ENCODE results near the gene VPS72. TPM values are rescaled to one million over a fixed set of nuclear protein-coding genes. Genes with fewer than 3 reads are reported as not detected.

VPS72 gene
- total RNA-seq, 1 donor from 2014 or later = 134 TPM

GRCh38 chr1:151175863-151176262, 14.1 kb downstream of the VPS72 start, which contains the start of gene TMOD4:
Gene TMOD4 (minus strand): TSS chr1:151175981. CDS start chr1:151174875, 1,106 bp downstream.
- H3K4me1 Mint-ChIP-seq = no peaks in the 10 kb centered on the region
- H3K4me3 Mint-ChIP-seq = peak within 1 kb of the TSS; percentile 13
- TF ChIP-seq CTCF (conservative IDR thresholded peaks at IDR 0.05) = peak; percentile 58
- no peaks in the 10 kb centered on the region for H3K27me3 Mint-ChIP-seq (ENCODE audit: low read depth)
- H3K27ac Mint-ChIP-seq (ENCODE audit: unreplicated experiment) = no peak within 1 kb of the TSS
- H3K36me3 Mint-ChIP-seq (ENCODE audit: low read depth) = peaks cover 16% of the 10 kb centered on the region
- no peaks in the 10 kb centered on the region for H3K9me3 Mint-ChIP-seq
- no peak for DNase-seq (ENCODE audit: low read depth, low spot score)

- TF ChIP-seq CTCF (conservative IDR thresholded peaks at IDR 0.05) = no peak
- H3K9me3 Mint-ChIP-seq = no peaks in the 10 kb centered on the region
- peaks cover 12% of the 10 kb centered on the region for H3K36me3 Mint-ChIP-seq (ENCODE audit: low read depth)
- DNase-seq (ENCODE audit: low read depth, low spot score) = no peak
- peak overlapping the region; percentile 13 for H3K4me3 Mint-ChIP-seq
- H3K4me1 Mint-ChIP-seq = no peaks in the 10 kb centered on the region
- no peaks in the 10 kb centered on the region for H3K27me3 Mint-ChIP-seq (ENCODE audit: low read depth)
- no peak overlapping the region for H3K27ac Mint-ChIP-seq (ENCODE audit: unreplicated experiment)
Observed at GRCh38 chr1:151175041-151175741, 14.8 kb downstream of the VPS72 start.

- Mint-ChIP-seq H3K9me3 (no peaks in the 10 kb centered on the region), H3K27ac (ENCODE audit: unreplicated experiment) (no peak overlapping the region), H3K4me1 (peaks cover 9% of the 10 kb centered on the region), H3K27me3 (ENCODE audit: low read depth) (no peaks in the 10 kb centered on the region), H3K4me3 (peak overlapping the region; percentile 13), H3K36me3 (ENCODE audit: low read depth) (peaks cover 7% of the 10 kb centered on the region)
- no peak for DNase-seq (ENCODE audit: low read depth, low spot score)
- TF ChIP-seq CTCF (conservative IDR thresholded peaks at IDR 0.05) = no peak
Observed at GRCh38 chr1:151171190-151171589, 18.8 kb downstream of the VPS72 start.

- Mint-ChIP-seq H3K27ac (ENCODE audit: unreplicated experiment) (no peak overlapping the region), H3K9me3 (no peaks in the 10 kb centered on the region), H3K4me3 (peak overlapping the region; percentile 93), H3K27me3 (ENCODE audit: low read depth) (peaks cover 3% of the 10 kb centered on the region), H3K36me3 (ENCODE audit: low read depth) (peaks cover 6% of the 10 kb centered on the region), H3K4me1 (peaks cover 28% of the 10 kb centered on the region)
- no peak for TF ChIP-seq CTCF (conservative IDR thresholded peaks at IDR 0.05)
- no peak for DNase-seq (ENCODE audit: low read depth, low spot score)
Observed at GRCh38 chr1:151167116-151167515, 22.9 kb downstream of the VPS72 start.

GRCh38 chr1:151166505-151166956, 23.5 kb downstream of the VPS72 start:
- Mint-ChIP-seq H3K9me3 (no peaks in the 10 kb centered on the region), H3K36me3 (ENCODE audit: low read depth) (peaks cover 6% of the 10 kb centered on the region), H3K4me3 (peak overlapping the region; percentile 93), H3K4me1 (peaks cover 28% of the 10 kb centered on the region), H3K27me3 (ENCODE audit: low read depth) (peaks cover 3% of the 10 kb centered on the region), H3K27ac (ENCODE audit: unreplicated experiment) (peak overlapping the region; percentile 94)
- TF ChIP-seq CTCF (conservative IDR thresholded peaks at IDR 0.05) = no peak
- no peak for DNase-seq (ENCODE audit: low read depth, low spot score)
